T-helper 17 cell (primary cell): ENCODE measurements around the gene CCDC88A. TPM values are rescaled to one million over a fixed set of nuclear protein-coding genes. Genes with fewer than 3 reads are reported as not detected.

Experiments used
- ATAC-seq: fragments of 150-1000 bp; cut with Tn5 transposase; 2 replicates; pipeline ENCODE4 v1.10.0; 2021; ENCODE audit warnings: mild to moderate bottlenecking, moderate library complexity
- DNase-seq, 3 donors: peaks; one replicate each; pipeline versions ENCODE4 v3.0.0 to v3.0.0-alpha.2; 2020 to 2021
- H3K9me3 ChIP-seq: one replicate; pipeline ENCODE4 v1.7.0; 2013; ENCODE audit warnings: low read length, mild to moderate bottlenecking; ENCODE audit not compliant: control insufficient read depth, poor library complexity, severe bottlenecking
- H3K27ac Mint-ChIP-seq: one replicate; pipeline ENCODE4 v1.8.0; 2022; ENCODE audit warnings: mild to moderate bottlenecking, moderate library complexity, mixed read lengths
- H3K27me3 Mint-ChIP-seq: one replicate; pipeline ENCODE4 v1.8.0; 2022; ENCODE audit warnings: mixed read lengths
- H3K36me3 Mint-ChIP-seq: one replicate; pipeline ENCODE4 v1.8.0; 2022; ENCODE audit warnings: low read depth, mixed read lengths
- H3K4me1 Mint-ChIP-seq: one replicate; pipeline ENCODE4 v1.8.0; 2022; ENCODE audit warnings: mild to moderate bottlenecking, mixed read lengths
- H3K4me3 Mint-ChIP-seq: one replicate; pipeline ENCODE4 v1.8.0; 2022; ENCODE audit warnings: mild to moderate bottlenecking, moderate library complexity, mixed read lengths
- total RNA-seq, 4 donors: library from RNA in 2 of 4; stranded (reverse) in 2 of 4; gene quantifications; one replicate each; pipeline ENCODE4 v1.2.3 and lab custom pipeline; 2022 to 2026

The CCDC88A gene
- total RNA-seq, 2 donors from 2014 or later = 10.8 to 15.2 TPM

- no peaks in the 10 kb centered on the region for H3K9me3 ChIP-seq
- Mint-ChIP-seq H3K27ac (no peak overlapping the region), H3K36me3 (peaks cover 2% of the 10 kb centered on the region), H3K4me3 (no peak overlapping the region), H3K27me3 (peaks cover 11% of the 10 kb centered on the region), H3K4me1 (no peaks in the 10 kb centered on the region)
- ATAC-seq (no peak), DNase-seq (no peak)
These were observed 18.9 kb upstream of the CCDC88A start for GRCh38 chr2:55438391-55439100.

GRCh38 chr2:55437515-55438390 lies 18.1 kb upstream of the CCDC88A start:
- Mint-ChIP-seq H3K27ac (no peak overlapping the region), H3K4me3 (no peak overlapping the region), H3K4me1 (no peaks in the 10 kb centered on the region), H3K27me3 (peaks cover 5% of the 10 kb centered on the region), H3K36me3 (peaks cover 2% of the 10 kb centered on the region)
- DNase-seq (no peak), ATAC-seq (no peak)
- H3K9me3 ChIP-seq = no peaks in the 10 kb centered on the region

- no peaks in the 10 kb centered on the region for H3K9me3 ChIP-seq
- H3K4me1 Mint-ChIP-seq = peaks cover 6% of the 10 kb centered on the region
- peaks cover 4% of the 10 kb centered on the region for H3K27me3 Mint-ChIP-seq
- ATAC-seq (peak; percentile 56), DNase-seq (no peak)
- no peak overlapping the region for H3K4me3 Mint-ChIP-seq
- no peaks in the 10 kb centered on the region for H3K36me3 Mint-ChIP-seq
- no peak overlapping the region for H3K27ac Mint-ChIP-seq
These were observed 12.4 kb upstream of the CCDC88A start for GRCh38 chr2:55431982-55432627.

- Mint-ChIP-seq H3K4me3 (no peak overlapping the region), H3K4me1 (peaks cover 6% of the 10 kb centered on the region), H3K27me3 (peaks cover 15% of the 10 kb centered on the region), H3K27ac (no peak overlapping the region), H3K36me3 (peaks cover 2% of the 10 kb centered on the region)
- no peak for DNase-seq
- no peak for ATAC-seq
- no peaks in the 10 kb centered on the region for H3K9me3 ChIP-seq
These were observed 10.7 kb upstream of the CCDC88A start for GRCh38 chr2:55430211-55430975.

GRCh38 chr2:55428258-55428657 lies 8.6 kb upstream of the CCDC88A start:
- ATAC-seq (no peak), DNase-seq (no peak)
- H3K9me3 ChIP-seq = no peaks in the 10 kb centered on the region
- H3K27me3 Mint-ChIP-seq = peaks cover 29% of the 10 kb centered on the region
- peaks cover 2% of the 10 kb centered on the region for H3K36me3 Mint-ChIP-seq
- peaks cover 6% of the 10 kb centered on the region for H3K4me1 Mint-ChIP-seq
- H3K27ac Mint-ChIP-seq = no peak overlapping the region
- no peak overlapping the region for H3K4me3 Mint-ChIP-seq

- no peak overlapping the region for H3K4me3 Mint-ChIP-seq
- ATAC-seq (peak; percentile 28), DNase-seq (no peak)
- H3K9me3 ChIP-seq = no peaks in the 10 kb centered on the region
- no peak overlapping the region for H3K27ac Mint-ChIP-seq
- H3K27me3 Mint-ChIP-seq = peaks cover 34% of the 10 kb centered on the region
- H3K36me3 Mint-ChIP-seq = peaks cover 2% of the 10 kb centered on the region
- peaks cover 7% of the 10 kb centered on the region for H3K4me1 Mint-ChIP-seq
These were observed 5.8 kb upstream of the CCDC88A start for GRCh38 chr2:55425431-55425831.

GRCh38 chr2:55422876-55423665 lies 3.4 kb upstream of the CCDC88A start:
- peaks cover 2% of the 10 kb centered on the region for H3K36me3 Mint-ChIP-seq
- H3K27ac Mint-ChIP-seq = no peak overlapping the region
- H3K9me3 ChIP-seq = no peaks in the 10 kb centered on the region
- no peak overlapping the region for H3K4me3 Mint-ChIP-seq
- DNase-seq (no peak), ATAC-seq (no peak)
- H3K27me3 Mint-ChIP-seq = peaks cover 30% of the 10 kb centered on the region
- H3K4me1 Mint-ChIP-seq = peaks cover 20% of the 10 kb centered on the region

- no peak for ATAC-seq
- Mint-ChIP-seq H3K4me1 (peaks cover 26% of the 10 kb centered on the region), H3K4me3 (peak overlapping the region; percentile 33), H3K27me3 (peaks cover 28% of the 10 kb centered on the region), H3K36me3 (peaks cover 2% of the 10 kb centered on the region), H3K27ac (no peak overlapping the region)
- no peak for DNase-seq
- no peaks in the 10 kb centered on the region for H3K9me3 ChIP-seq
These were observed 1.7 kb upstream of the CCDC88A start for GRCh38 chr2:55421326-55421725.

GRCh38 chr2:55420871-55421270 lies 1.2 kb upstream of the CCDC88A start:
- H3K27ac Mint-ChIP-seq = peak overlapping the region; percentile 83
- H3K27me3 Mint-ChIP-seq = peaks cover 24% of the 10 kb centered on the region
- peaks cover 2% of the 10 kb centered on the region for H3K36me3 Mint-ChIP-seq
- peak overlapping the region; percentile 31 for H3K4me3 Mint-ChIP-seq
- H3K4me1 Mint-ChIP-seq = peaks cover 28% of the 10 kb centered on the region
- H3K9me3 ChIP-seq = no peaks in the 10 kb centered on the region
- DNase-seq (no peak), ATAC-seq (no peak)

- no peaks in the 10 kb centered on the region for H3K9me3 ChIP-seq
- DNase-seq = no peak
- peaks cover 19% of the 10 kb centered on the region for H3K27me3 Mint-ChIP-seq
- H3K27ac Mint-ChIP-seq = peak overlapping the region; percentile 83
- ATAC-seq = no peak
- H3K4me3 Mint-ChIP-seq = peak overlapping the region; percentile 94
- no peaks in the 10 kb centered on the region for H3K36me3 Mint-ChIP-seq
- peaks cover 29% of the 10 kb centered on the region for H3K4me1 Mint-ChIP-seq
These were observed 726 bp upstream of the CCDC88A start for GRCh38 chr2:55420439-55420725.

GRCh38 chr2:55419233-55419678 lies 400 bp downstream of the CCDC88A start:
- peak; percentile 37 for ATAC-seq
- peaks cover 14% of the 10 kb centered on the region for H3K27me3 Mint-ChIP-seq
- H3K36me3 Mint-ChIP-seq = no peaks in the 10 kb centered on the region

GRCh38 chr2:55418512-55419232 lies 984 bp downstream of the CCDC88A start:
- DNase-seq (no peak), ATAC-seq (no peak)
- Mint-ChIP-seq H3K4me1 (peaks cover 31% of the 10 kb centered on the region), H3K36me3 (no peaks in the 10 kb centered on the region), H3K4me3 (peak overlapping the region; percentile 94), H3K27me3 (peaks cover 8% of the 10 kb centered on the region), H3K27ac (peak overlapping the region; percentile 83)
- H3K9me3 ChIP-seq = no peaks in the 10 kb centered on the region

More at GRCh38 chr2:55419233-55419678, 400 bp downstream of the CCDC88A start:
- H3K4me3 Mint-ChIP-seq = peak overlapping the region; percentile 94
- H3K4me1 Mint-ChIP-seq = peaks cover 31% of the 10 kb centered on the region
- DNase-seq = no peak
- H3K9me3 ChIP-seq = no peaks in the 10 kb centered on the region
- peak overlapping the region; percentile 83 for H3K27ac Mint-ChIP-seq
